ENCODE measurements around the gene TGM2.

The TGM2 gene

DNA sequence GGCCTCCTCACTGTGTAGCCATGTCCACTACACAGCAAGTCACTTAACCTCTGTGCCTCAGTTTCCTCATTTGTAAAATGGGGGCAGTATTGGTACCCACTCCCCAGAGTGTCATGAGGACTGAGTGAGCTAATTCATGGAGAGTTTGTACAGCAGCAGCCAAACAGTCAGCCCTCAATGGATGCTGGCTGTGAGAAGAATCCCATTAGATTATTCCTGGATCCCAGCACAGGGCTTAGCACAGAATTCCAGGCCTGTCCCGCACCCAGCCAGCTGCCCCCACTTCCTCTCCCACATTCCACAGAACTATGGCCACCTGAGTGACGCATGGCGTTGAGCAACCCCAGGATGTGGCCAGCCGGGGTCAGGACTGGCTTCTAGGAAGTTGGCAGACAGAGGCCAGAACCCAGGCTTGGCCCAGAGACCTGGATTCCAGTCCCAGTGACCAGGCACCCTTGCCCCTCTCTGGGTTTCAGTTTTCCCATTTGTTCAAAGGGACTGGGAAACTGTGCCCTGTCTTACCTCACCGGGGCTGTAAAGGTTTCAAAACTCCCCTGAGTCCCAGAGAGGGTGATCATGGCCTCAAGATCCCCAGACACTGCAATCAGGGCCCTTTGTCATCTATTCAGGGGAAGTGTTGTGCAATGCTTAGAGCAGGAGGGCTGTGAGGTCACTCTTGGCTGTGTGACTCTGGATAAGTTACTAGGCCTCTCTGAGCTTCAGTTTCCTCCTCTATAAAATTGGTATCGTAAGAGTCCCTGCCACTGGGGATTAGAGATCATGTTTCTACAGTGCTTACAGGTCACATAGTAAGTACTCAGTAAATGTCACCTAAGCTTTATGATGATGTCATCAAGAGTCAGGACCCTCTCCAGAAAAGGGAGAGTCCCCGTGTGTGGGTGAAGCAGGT lies 3.0 kb upstream of the TGM2 start:
- H3K9ac ChIP-seq (ENCODE audit: low read length) = no peak overlapping the region
- no peaks in the 10 kb centered on the region for H3K36me3 ChIP-seq (replicated peaks; ENCODE audit: low read depth, low read length)
- peaks cover 11% of the 10 kb centered on the region for H3K27me3 ChIP-seq (ENCODE audit: low read depth, low read length)
- H3K4me1 ChIP-seq (ENCODE audit: low read length) = peaks cover 45% of the 10 kb centered on the region
- H4K20me1 ChIP-seq (ENCODE audit: insufficient read depth, low read length) = no peaks in the 10 kb centered on the region
- no peaks in the 10 kb centered on the region for H3K9me3 ChIP-seq (ENCODE audit: insufficient read depth, low read length)
- no peak overlapping the region for H3K4me3 ChIP-seq (ENCODE audit: low read length)
- peak overlapping the region; percentile 6; the same call in 1 of the 2 replicates for H3K27ac ChIP-seq (ENCODE audit: low read length)
- TF ChIP-seq, protein P1, sequence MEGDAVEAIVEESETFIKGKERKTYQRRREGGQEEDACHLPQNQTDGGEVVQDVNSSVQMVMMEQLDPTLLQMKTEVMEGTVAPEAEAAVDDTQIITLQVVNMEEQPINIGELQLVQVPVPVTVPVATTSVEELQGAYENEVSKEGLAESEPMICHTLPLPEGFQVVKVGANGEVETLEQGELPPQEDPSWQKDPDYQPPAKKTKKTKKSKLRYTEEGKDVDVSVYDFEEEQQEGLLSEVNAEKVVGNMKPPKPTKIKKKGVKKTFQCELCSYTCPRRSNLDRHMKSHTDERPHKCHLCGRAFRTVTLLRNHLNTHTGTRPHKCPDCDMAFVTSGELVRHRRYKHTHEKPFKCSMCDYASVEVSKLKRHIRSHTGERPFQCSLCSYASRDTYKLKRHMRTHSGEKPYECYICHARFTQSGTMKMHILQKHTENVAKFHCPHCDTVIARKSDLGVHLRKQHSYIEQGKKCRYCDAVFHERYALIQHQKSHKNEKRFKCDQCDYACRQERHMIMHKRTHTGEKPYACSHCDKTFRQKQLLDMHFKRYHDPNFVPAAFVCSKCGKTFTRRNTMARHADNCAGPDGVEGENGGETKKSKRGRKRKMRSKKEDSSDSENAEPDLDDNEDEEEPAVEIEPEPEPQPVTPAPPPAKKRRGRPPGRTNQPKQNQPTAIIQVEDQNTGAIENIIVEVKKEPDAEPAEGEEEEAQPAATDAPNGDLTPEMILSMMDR (IDR thresholded peaks at IDR 0.05; ENCODE audit: low read depth, low read length) = no peak
- TF ChIP-seq EZH2phosphoT487 (IDR thresholded peaks at IDR 0.05; ENCODE audit: low read depth) = no peak
- H2AFZ ChIP-seq (ENCODE audit: low read depth, low read length) = peak overlapping the region; percentile 70; the same call in 1 of the 2 replicates
- H3K4me2 ChIP-seq (ENCODE audit: low read length) = peak overlapping the region; percentile 26; the same call in 1 of the 2 replicates
- H3K79me2 ChIP-seq (ENCODE audit: low read length) = peaks cover 15% of the 10 kb centered on the region; the same call in 1 of the 2 replicates

DNA sequence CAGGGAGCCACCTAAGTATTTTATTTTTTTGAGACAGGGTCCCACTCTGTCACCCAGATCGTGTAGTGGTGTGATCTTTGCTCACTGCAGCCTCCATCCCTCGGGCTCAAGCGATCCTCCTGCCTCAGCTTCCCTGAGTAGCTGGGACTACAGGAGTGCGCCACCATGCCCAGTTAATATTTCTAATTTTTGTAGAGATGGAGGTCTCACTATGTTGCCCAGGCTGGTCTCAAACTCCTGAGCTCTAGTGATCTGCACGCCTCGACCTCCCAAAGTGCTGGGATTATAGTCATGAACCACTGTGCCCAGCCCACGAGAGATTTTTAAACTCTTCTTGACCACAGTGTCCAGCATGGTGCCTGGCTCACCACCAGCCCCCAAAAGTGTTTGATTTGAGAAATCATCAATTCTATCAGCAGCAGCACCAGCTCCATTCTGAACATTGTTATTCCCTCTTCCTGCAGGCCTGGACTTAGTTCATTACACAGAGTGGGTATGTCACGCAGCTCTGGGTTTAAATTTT lies 2.3 kb upstream of the TGM2 start:
- H3K9ac ChIP-seq (ENCODE audit: low read length) = no peak overlapping the region
- H3K36me3 ChIP-seq (replicated peaks; ENCODE audit: low read depth, low read length) = no peaks in the 10 kb centered on the region
- peaks cover 7% of the 10 kb centered on the region; the same call in 1 of the 2 replicates for H3K27me3 ChIP-seq (ENCODE audit: low read depth, low read length)
- TF ChIP-seq, protein P1 (IDR thresholded peaks at IDR 0.05; ENCODE audit: low read depth, low read length) = no peak
- TF ChIP-seq EZH2phosphoT487 (IDR thresholded peaks at IDR 0.05; ENCODE audit: low read depth) = no peak
- H3K79me2 ChIP-seq (ENCODE audit: low read length) = peaks cover 15% of the 10 kb centered on the region; the same call in 1 of the 2 replicates
- no peak overlapping the region for H2AFZ ChIP-seq (ENCODE audit: low read depth, low read length)
- peaks cover 45% of the 10 kb centered on the region for H3K4me1 ChIP-seq (ENCODE audit: low read length)
- no peak overlapping the region for H3K4me3 ChIP-seq (ENCODE audit: low read length)
- H3K4me2 ChIP-seq (ENCODE audit: low read length) = no peak overlapping the region
- no peak overlapping the region for H3K27ac ChIP-seq (ENCODE audit: low read length)
- H4K20me1 ChIP-seq (ENCODE audit: insufficient read depth, low read length) = no peaks in the 10 kb centered on the region
- H3K9me3 ChIP-seq (ENCODE audit: insufficient read depth, low read length) = no peaks in the 10 kb centered on the region

GRCh38 chr20:38166703-38167233 lies 1.7 kb upstream of the TGM2 start:
- Histone ChIP-seq H3K27me3 (ENCODE audit: low read depth, low read length) (peaks cover under 1% of the 10 kb centered on the region; the same call in 1 of the 2 replicates), H4K20me1 (ENCODE audit: insufficient read depth, low read length) (no peaks in the 10 kb centered on the region), H3K4me3 (ENCODE audit: low read length) (no peak overlapping the region), H3K36me3 (replicated peaks; ENCODE audit: low read depth, low read length) (no peaks in the 10 kb centered on the region), H3K79me2 (ENCODE audit: low read length) (peaks cover 15% of the 10 kb centered on the region; the same call in 1 of the 2 replicates), H3K27ac (ENCODE audit: low read length) (no peak overlapping the region), H2AFZ (ENCODE audit: low read depth, low read length) (no peak overlapping the region), H3K4me2 (ENCODE audit: low read length) (no peak overlapping the region), H3K4me1 (ENCODE audit: low read length) (peaks cover 45% of the 10 kb centered on the region), H3K9ac (ENCODE audit: low read length) (no peak overlapping the region), H3K9me3 (ENCODE audit: insufficient read depth, low read length) (no peaks in the 10 kb centered on the region)
- TF ChIP-seq, protein P1 (IDR thresholded peaks at IDR 0.05; ENCODE audit: low read depth, low read length) = no peak
